Astrocyte of the cerebellum (primary cell): ENCODE data around the gene NECAB3.
"Not testable (repeated sequence)": the region's sequence is repeated elsewhere in the genome, so short reads cannot be mapped to it uniquely, and the experiment has no call there.

Source experiments
- DNase-seq: peaks from one replicate; pipeline ENCODE4 v3.0.0-alpha.2; 2011; ENCODE audit warnings: low read depth
- H3K4me3 ChIP-seq: 2 replicates; pipeline ENCODE4 v1.5.1; 2011; ENCODE audit warnings: mild to moderate bottlenecking, low read depth, low read length, moderate library complexity
- CTCF ChIP-seq: IDR thresholded peaks from 2 replicates; pipeline ENCODE4 v1.5.1; 2012; ENCODE audit warnings: low read length, low read depth, moderate library complexity, mild to moderate bottlenecking; ENCODE audit errors: missing control alignments
- in situ Hi-C: cut with HindIII; loops from 2 replicates; pipeline ENCODE4 v1.10.0; 2017; ENCODE audit warnings: low sequenced_read_pairs

The NECAB3 gene

GRCh38 chr20:33644313-33645071 is 29.7 kb downstream of the NECAB3 start:
- no peak for TF ChIP-seq CTCF
- in situ Hi-C loops = no loop called here
- no peak for DNase-seq
- no peak overlapping the region for H3K4me3 ChIP-seq

GRCh38 chr20:33640287-33640686 is 33.9 kb downstream of the NECAB3 start:
- no peak for DNase-seq
- no peak for TF ChIP-seq CTCF
- in situ Hi-C loops = no loop called here
- H3K4me3 ChIP-seq = no peak overlapping the region

GRCh38 chr20:33636776-33637175 is 37.5 kb downstream of the NECAB3 start:
- no peak overlapping the region for H3K4me3 ChIP-seq
- in situ Hi-C loops = no loop called here
- no peak for TF ChIP-seq CTCF
- DNase-seq = no peak

GRCh38 chr20:33635341-33635740 is 38.9 kb downstream of the NECAB3 start:
- in situ Hi-C loops = no loop called here
- no peak for TF ChIP-seq CTCF
- H3K4me3 ChIP-seq = no peak overlapping the region
- DNase-seq = no peak

- DNase-seq, H3K4me3 ChIP-seq, in situ Hi-C loops: not testable (repeated sequence)
Observed at GRCh38 chr20:33631910-33632309, 42.3 kb downstream of the NECAB3 start.

GRCh38 chr20:33630507-33630906 is 43.7 kb downstream of the NECAB3 start:
- TF ChIP-seq CTCF = no peak
- DNase-seq = no peak
- no peak overlapping the region for H3K4me3 ChIP-seq
- in situ Hi-C loops = no loop called here

- no peak overlapping the region for H3K4me3 ChIP-seq
- TF ChIP-seq CTCF = no peak
- in situ Hi-C loops = no loop called here
- DNase-seq = no peak
Observed at GRCh38 chr20:33629979-33630378, 44.2 kb downstream of the NECAB3 start.
